ENCODE results near the gene IP6K3. TPM values are rescaled to one million over a fixed set of nuclear protein-coding genes. Genes with fewer than 3 reads are reported as not detected.

IP6K3 gene
- total and polyA plus RNA-seq, 2 experiments from 2014 or later = 0.14 to 0.16 TPM

- Histone ChIP-seq H2AFZ (no peak overlapping the region), H3K4me2 (no peak overlapping the region), H3K79me2 (replicated peaks; ENCODE audit: insufficient read depth) (no peaks in the 10 kb centered on the region), H3K9me2 (ENCODE audit: insufficient read depth) (no peaks in the 10 kb centered on the region), H3K4me3 (no peak overlapping the region), H3K4me1 (ENCODE audit: insufficient read depth) (peaks cover 32% of the 10 kb centered on the region), H3F3A (replicated peaks; ENCODE audit: low read depth) (peaks cover 18% of the 10 kb centered on the region), H4K20me1 (replicated peaks; ENCODE audit: insufficient read depth) (peaks cover 3% of the 10 kb centered on the region; the same call in 1 of the 2 replicates), H3K27ac (ENCODE audit: low read depth) (no peak overlapping the region), H3K27me3 (ENCODE audit: insufficient read depth) (no peaks in the 10 kb centered on the region), H3K36me3 (ENCODE audit: insufficient read depth) (peaks cover 12% of the 10 kb centered on the region)
- H3K27me3 Mint-ChIP-seq (ENCODE audit: insufficient read depth, low read depth, poor library complexity) = peaks cover 14% of the 10 kb centered on the region
- ATAC-seq (no peak), DNase-seq (ENCODE audit: low spot score) (no peak)
- no peak overlapping the region; the same call in 1 of the 2 replicates for H3K27ac Mint-ChIP-seq
- H3K36me3 Mint-ChIP-seq (ENCODE audit: low read depth) = peaks cover 51% of the 10 kb centered on the region
- peaks cover 41% of the 10 kb centered on the region for H3K4me1 Mint-ChIP-seq
- TF ChIP-seq ZNF331 (CRISPR knock-in tag; IDR thresholded peaks at IDR 0.05; ENCODE audit: low read depth) (no peak), CREB1 (CRISPR knock-in tag; IDR thresholded peaks at IDR 0.05; ENCODE audit: low read depth) (no peak), EZH2 (IDR thresholded peaks at IDR 0.05; ENCODE audit: low read depth, unreplicated experiment) (no peak), POLR2AphosphoS5 (IDR thresholded peaks at IDR 0.05; ENCODE audit: low read depth) (no peak), REST (IDR thresholded peaks at IDR 0.05; ENCODE audit: unreplicated experiment) (no peak), ETS1 (IDR thresholded peaks at IDR 0.05) (no peak)
- H3K4me3 Mint-ChIP-seq = no peak overlapping the region; the same call in 2 of the 3 replicates
- H3K9me3 Mint-ChIP-seq = no peaks in the 10 kb centered on the region
These were observed 26.3 kb upstream of the IP6K3 start for GRCh38 chr6:33772902-33773472.

GRCh38 chr6:33772082-33772830 lies 25.6 kb upstream of the IP6K3 start:
- Histone ChIP-seq H4K20me1 (replicated peaks; ENCODE audit: insufficient read depth) (peaks cover 3% of the 10 kb centered on the region; the same call in 1 of the 2 replicates), H3K9me2 (ENCODE audit: insufficient read depth) (no peaks in the 10 kb centered on the region), H3K79me2 (replicated peaks; ENCODE audit: insufficient read depth) (no peaks in the 10 kb centered on the region), H3F3A (replicated peaks; ENCODE audit: low read depth) (peaks cover 18% of the 10 kb centered on the region), H3K4me1 (ENCODE audit: insufficient read depth) (peaks cover 32% of the 10 kb centered on the region), H3K36me3 (ENCODE audit: insufficient read depth) (peaks cover 8% of the 10 kb centered on the region; the same call in 1 of the 2 replicates), H3K27ac (ENCODE audit: low read depth) (peak overlapping the region; percentile 90), H3K4me3 (no peak overlapping the region), H3K4me2 (peak overlapping the region; percentile 74; the same call in 1 of the 2 replicates), H2AFZ (no peak overlapping the region), H3K27me3 (ENCODE audit: insufficient read depth) (no peaks in the 10 kb centered on the region)
- Mint-ChIP-seq H3K4me1 (peaks cover 40% of the 10 kb centered on the region), H3K4me3 (peak overlapping the region; percentile 25; the same call in 2 of the 3 replicates), H3K27ac (no peak overlapping the region; the same call in none of the 2 replicates), H3K9me3 (no peaks in the 10 kb centered on the region), H3K27me3 (ENCODE audit: insufficient read depth, low read depth, poor library complexity) (peaks cover 14% of the 10 kb centered on the region), H3K36me3 (ENCODE audit: low read depth) (peaks cover 43% of the 10 kb centered on the region)
- DNase-seq (ENCODE audit: low spot score) = no peak
- ATAC-seq = no peak
- no peak for TF ChIP-seq CTCF (conservative IDR thresholded peaks at IDR 0.05; ENCODE audit: low read depth in 2 of 2)
- TF ChIP-seq EZH2 (IDR thresholded peaks at IDR 0.05; ENCODE audit: low read depth, unreplicated experiment) = no peak
- no peak for TF ChIP-seq ZNF114 (CRISPR knock-in tag; IDR thresholded peaks at IDR 0.05)
- TF ChIP-seq NANOG (IDR thresholded peaks at IDR 0.05; ENCODE audit: borderline replicate concordance) = no peak
- no peak for TF ChIP-seq CREB1 (CRISPR knock-in tag; IDR thresholded peaks at IDR 0.05; ENCODE audit: low read depth)
- no peak for TF ChIP-seq ZNF331 (CRISPR knock-in tag; IDR thresholded peaks at IDR 0.05; ENCODE audit: low read depth)

All from GM23338 (cell line).